Measurements from ENCODE around the gene IMMP2L.

The IMMP2L gene

GRCh38 chr7:110771717-110772116 lies 790.6 kb downstream of the IMMP2L start:
- no peak for DNase-seq

DNA sequence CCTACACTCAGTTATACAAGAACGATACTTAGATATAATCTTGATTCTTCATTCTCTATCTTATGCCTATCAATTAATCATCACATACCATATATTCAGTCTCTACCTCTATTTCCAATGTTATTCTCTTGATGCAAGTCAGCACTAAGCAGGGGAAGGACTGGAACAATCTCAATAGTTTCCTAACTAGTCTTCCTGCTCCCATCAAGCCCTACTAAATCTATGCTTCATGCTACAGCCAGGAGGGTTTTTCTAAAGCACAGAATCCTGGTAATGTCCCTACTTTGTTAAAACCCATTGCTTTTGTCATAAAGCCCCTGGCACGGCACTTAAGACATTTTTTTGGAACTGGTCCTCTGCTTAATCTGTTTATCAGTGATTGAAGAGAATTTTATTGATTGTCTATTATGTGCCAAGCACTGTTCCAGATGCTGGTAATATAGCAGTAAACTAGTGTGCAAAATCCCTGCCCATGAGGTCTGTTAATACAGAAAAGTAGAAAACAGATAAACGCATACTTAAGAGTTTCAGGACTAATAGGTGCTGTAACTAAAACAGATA lies 794.7 kb downstream of the IMMP2L start:
- no peak for DNase-seq

GRCh38 chr7:110766864-110767263 lies 795.4 kb downstream of the IMMP2L start:
- no peak for DNase-seq

DNA sequence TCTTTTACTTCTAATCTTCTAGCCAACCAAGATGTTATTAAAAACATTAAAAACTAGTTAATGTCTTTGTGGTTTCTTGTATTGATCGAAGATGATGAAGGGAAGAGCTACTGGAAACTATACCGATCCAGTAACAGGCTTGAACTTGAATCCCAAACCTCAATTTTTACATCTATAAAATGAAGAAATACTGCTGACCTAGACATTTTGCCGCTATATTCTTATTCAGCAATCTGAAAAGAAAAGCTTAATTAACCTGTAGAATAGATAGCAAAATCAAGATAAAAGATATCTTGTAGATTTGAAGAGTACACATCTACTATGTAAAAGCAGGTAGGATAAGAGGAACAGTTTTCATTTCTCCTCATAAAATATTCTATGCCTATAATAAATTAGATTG lies 797.4 kb downstream of the IMMP2L start:
- no peak for DNase-seq

GRCh38 chr7:110762546-110763225 lies 799.6 kb downstream of the IMMP2L start:
- DNase-seq = no peak

DNA sequence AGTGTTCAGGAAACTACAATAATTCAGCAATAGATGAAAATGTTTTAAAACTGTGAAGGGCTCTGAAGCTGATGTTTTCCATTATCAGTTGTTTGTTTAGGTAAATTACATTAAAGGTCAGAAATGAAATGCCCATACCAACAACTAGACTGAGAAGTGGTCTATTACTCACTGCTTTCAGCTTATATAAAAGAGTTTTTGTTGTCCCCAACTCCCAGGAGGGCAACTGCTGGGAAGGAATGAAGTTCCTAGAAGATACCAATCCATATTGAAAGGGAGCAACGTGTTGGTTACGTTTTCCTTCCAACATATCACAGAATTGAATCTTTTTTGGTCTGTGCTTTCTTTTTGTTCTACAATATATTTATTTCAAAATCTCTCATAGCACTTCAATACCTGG lies 802.0 kb downstream of the IMMP2L start:
- no peak for DNase-seq

DNA sequence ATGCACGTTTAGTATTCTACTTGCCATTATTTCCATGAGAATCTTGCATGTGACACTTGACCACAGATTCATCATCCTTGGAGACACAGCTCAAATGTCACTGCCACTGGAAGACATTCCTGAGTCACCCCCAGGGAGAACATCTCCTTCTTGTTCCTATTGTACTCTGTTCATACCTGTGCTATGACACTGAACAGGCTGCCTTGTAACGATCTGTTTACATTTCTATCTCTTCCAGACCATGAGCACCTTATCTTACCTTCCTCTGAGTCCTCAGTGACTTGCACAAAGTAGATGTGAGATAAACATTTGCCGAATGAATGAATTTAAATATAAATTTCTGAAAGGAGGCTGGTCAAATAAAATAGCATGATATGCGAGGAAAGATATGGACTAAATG lies 803.2 kb downstream of the IMMP2L start:
- DNase-seq = peak; percentile 31

DNA sequence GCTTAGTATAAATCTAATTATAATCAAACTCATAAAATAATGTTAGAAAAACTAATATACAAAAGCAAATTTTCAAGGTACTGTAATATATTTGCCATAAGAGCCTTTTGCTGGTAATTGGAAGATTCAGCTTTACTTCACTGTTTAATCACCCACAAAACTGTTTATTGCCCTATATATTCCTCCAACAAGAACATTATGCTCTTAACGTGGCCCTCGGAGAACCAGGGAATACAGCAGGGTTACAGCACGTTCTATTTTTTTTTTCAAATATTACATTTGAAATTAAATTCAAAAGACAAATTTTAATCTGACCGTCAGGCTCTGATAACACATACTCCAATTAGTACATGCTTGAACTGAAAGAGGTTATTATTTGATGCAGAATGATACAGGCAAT lies 807.6 kb downstream of the IMMP2L start:
- no peak for DNase-seq

GRCh38 chr7:110750931-110751605 lies 811.2 kb downstream of the IMMP2L start:
- DNase-seq = no peak

DNA sequence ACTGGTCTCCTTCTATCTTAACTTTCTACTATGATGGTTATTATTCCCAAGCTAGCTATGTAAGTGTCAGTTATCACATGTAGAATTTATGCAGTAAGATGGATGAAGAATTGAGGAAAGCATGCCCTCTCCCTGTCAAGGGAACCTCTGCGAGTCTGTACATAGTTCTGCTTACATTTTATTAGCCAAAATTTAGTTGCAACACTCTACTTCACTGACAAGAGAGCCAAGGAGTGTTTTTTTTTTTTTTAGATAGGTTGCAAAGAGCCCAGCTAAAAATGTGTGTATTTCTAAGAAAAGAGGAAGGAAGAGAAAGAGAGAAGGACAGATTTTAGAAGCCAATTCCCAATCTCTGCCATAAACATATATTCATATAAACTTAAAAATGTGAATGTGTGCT lies 829.1 kb downstream of the IMMP2L start:
- no peak for DNase-seq

DNA sequence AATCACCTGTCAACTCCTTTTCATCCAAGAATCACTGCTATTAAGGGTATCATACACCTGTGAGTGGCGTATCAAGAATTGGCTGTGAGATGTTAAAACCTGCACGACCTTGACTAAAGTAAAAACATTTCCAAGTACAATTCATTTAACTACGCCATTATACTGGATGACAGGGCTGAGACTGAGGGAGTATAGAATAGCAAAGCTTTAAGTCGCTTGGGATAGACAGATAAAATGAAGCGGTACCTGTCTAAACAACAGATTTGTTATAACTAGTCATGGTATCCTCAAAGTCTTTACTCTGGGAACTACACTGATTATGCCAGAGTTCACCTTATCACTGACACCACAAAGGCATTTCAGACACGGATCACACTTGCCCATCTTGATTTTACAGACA lies 837.5 kb downstream of the IMMP2L start:
- no peak for DNase-seq

DNA sequence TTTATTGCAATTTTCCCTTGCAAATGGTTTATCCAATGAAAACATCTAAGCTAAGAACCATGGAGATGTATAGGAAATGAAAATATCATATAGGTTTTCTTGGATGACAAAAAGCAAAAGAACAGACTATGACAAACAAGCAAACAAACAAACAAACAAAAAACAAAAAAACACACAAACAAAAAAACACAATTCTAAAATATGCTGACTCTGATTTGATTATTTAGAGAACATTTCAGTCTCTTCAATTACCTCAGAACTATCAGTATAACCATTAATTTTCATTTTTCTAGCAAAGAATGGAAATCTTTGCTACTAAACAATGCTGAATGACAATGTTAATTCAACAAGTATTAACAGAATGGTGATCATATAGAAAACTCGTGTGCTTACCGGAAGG lies 840.9 kb downstream of the IMMP2L start:
- no peak for DNase-seq

- peak; percentile 63 for DNase-seq
Measured at GRCh38 chr7:110720626-110721025, 841.7 kb downstream of the IMMP2L start.

DNA sequence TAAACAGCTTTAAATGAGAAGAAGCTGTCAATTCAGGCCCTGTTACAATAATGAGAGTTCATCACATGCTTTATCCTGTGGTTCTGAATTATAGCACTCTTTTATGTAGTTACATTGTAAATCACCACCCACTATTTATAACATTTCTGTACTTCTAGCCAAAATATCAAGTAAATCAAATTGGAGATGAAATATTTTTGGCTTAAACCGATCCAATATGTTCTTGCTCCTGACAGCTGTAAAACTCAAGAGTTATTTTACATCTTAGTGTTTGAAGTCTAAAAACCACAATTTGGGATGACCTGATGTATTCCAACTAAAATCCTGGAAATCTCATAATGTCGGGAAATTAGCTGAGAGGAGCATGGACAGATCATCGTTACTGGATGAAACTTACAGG lies 842.6 kb downstream of the IMMP2L start:
- no peak for DNase-seq

DNA sequence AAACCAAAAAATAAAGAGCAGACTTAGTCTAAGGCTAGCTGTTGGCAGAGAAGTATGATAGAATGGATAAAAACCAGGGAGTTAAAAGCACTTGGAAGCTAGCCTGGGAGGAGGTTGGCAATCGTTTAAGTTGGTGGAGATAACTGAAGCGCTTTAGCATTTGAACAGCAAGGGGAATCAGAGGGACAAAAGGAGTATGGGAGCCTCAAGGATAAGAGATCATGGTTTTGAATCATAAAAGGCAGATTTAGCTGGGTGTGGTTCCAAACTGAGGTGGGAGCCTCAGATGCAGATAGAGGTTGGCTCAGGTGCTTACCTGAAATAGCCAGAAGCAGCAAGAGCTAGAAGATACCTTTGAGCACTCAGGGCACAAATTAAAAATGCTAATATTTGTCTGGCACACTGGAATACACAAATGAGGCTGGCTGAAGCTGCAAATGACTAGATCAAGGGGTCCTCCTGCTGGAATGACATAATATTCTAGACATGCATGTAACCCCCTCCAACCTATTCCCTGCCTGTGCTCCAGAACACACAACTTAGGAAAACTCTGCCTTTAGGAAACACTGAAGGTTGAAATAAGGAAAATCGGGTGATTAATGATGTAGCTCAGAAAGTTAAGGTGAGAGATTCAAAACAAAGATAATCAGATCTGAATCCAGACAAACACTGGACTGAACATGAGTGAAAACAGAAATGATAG lies 843.6 kb downstream of the IMMP2L start:
- DNase-seq = no peak

DNA sequence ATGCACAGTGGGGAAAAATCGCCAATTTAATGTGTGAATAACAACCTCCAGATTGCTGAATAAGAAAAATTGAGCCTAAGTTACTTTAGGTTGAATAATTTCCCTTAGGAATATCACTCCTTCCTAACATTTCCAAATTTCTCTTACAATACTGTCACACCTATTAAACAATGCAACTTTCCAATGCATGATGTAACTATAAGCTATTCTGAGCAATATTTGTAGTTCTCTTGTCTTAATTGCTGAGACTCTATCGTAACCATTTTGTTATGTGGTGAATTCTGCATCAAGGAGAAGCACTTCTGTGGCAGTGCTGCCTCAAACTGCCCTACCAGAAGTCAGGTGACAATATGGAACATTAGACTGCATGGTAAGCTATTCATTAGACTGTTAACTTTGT lies 858.1 kb downstream of the IMMP2L start:
- DNase-seq = no peak

DNA sequence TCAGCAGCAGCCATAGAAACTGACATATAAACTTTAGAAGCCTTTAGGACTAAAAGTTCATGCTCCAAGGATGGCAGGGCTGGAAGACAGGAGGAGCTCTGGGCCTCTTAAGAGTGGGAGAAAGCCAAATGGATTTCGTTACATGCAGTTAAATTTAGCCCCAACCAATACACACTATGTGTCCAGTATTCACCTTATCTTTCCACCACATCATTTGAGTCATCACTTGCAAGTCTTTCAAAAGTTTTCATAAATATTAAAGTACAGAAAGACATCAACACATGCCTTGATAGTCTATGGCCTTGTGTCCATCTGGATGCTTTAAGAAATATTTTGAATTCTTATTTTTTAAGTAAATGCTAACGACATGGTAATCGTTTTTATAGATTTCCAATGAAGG lies 863.7 kb downstream of the IMMP2L start:
- no peak for DNase-seq

- no peak for DNase-seq
Measured at GRCh38 chr7:110693344-110693743, 868.9 kb downstream of the IMMP2L start.

- DNase-seq = no peak
Measured at GRCh38 chr7:110688908-110689307, 873.4 kb downstream of the IMMP2L start.

DNA sequence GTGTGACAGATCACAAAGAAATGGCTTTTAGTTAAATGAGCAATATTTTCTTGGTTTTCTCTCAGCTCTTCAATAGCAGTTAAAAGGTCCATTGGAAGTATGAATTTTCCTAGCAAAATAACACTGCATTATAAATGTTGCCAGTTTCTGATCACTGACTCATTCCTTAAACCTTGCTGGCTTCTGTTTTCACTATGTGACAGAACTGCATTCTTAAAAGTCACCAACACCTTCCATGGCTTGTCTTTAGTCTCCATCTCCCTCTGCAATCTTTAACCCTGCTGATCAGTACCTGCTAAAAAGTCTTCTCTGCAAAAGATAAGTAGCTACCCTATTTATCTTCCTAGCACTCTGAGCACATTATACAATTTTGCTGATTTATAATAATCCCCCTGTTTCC lies 876.4 kb downstream of the IMMP2L start:
- DNase-seq = no peak

- DNase-seq = no peak
Measured at GRCh38 chr7:110681941-110682340, 880.4 kb downstream of the IMMP2L start.

GRCh38 chr7:110677405-110677804 lies 884.9 kb downstream of the IMMP2L start:
- DNase-seq = no peak

GRCh38 chr7:110676785-110677184 lies 885.5 kb downstream of the IMMP2L start:
- DNase-seq = no peak
